Loucy (cell line): ENCODE data around the gene LBP.

Experiments used
- H2AFZ ChIP-seq: fragments of 200-600 bp; sonication (generic); 2 replicates; pipeline ENCODE4 v1.6.0; 2016; ENCODE audit warnings: antibody characterized with exemption, mild to moderate bottlenecking, low read length, moderate library complexity
- H3F3A ChIP-seq: fragments of 200-600 bp; 2 replicates; pipeline ENCODE4 v1.6.0; 2016; ENCODE audit warnings: antibody characterized with exemption, low read depth, mild to moderate bottlenecking
- H3K27me3 ChIP-seq: fragments of 200-600 bp; sonication (generic); 2 replicates; pipeline ENCODE4 v1.6.1; 2014; ENCODE audit warnings: low read length, mild to moderate bottlenecking; ENCODE audit not compliant: insufficient read depth, poor library complexity, severe bottlenecking
- H3K36me3 ChIP-seq: fragments of 200-600 bp; sonication (generic); 2 replicates; pipeline ENCODE4 v1.6.1; 2016; ENCODE audit warnings: low read length; ENCODE audit not compliant: insufficient read depth
- H3K4me1 ChIP-seq: fragments of 200-600 bp; sonication (generic); 2 replicates; pipeline ENCODE4 v1.5.1; 2014; ENCODE audit warnings: low read length, mild to moderate bottlenecking; ENCODE audit not compliant: insufficient read depth, poor library complexity, severe bottlenecking
- H3K4me2 ChIP-seq: fragments of 200-600 bp; sonication (generic); 2 replicates; pipeline ENCODE4 v1.6.0; 2014; ENCODE audit warnings: antibody characterized with exemption, low read length, low read depth, mild to moderate bottlenecking; ENCODE audit not compliant: poor library complexity, severe bottlenecking
- H3K4me3 ChIP-seq: fragments of 200-600 bp; sonication (generic); 2 replicates; pipeline ENCODE4 v1.5.1; 2014; ENCODE audit warnings: low read length, mild to moderate bottlenecking, mixed read lengths; ENCODE audit not compliant: poor library complexity, severe bottlenecking
- H3K79me2 ChIP-seq: fragments of 200-600 bp; sonication (generic); 2 replicates; pipeline ENCODE4 v1.6.1; 2014; ENCODE audit warnings: low read length; ENCODE audit not compliant: insufficient read depth
- H3K9ac ChIP-seq: fragments of 200-600 bp; sonication (generic); 2 replicates; pipeline ENCODE4 v1.6.0; 2014; ENCODE audit warnings: mild to moderate bottlenecking, low read depth, low read length, moderate library complexity; ENCODE audit not compliant: poor library complexity, severe bottlenecking
- H3K9me2 ChIP-seq: fragments of 200-600 bp; sonication (generic); replicated peaks from 2 replicates; pipeline ENCODE4 v1.6.1; 2016; ENCODE audit warnings: low read depth, low read length, mixed read lengths
- H3K9me3 ChIP-seq: fragments of 200-600 bp; sonication (generic); 2 replicates; pipeline ENCODE4 v1.6.1; 2014; ENCODE audit warnings: mild to moderate bottlenecking, antibody characterized with exemption, low read length, low read depth; ENCODE audit not compliant: insufficient read depth
- H4K20me1 ChIP-seq: fragments of 200-600 bp; sonication (generic); 2 replicates; pipeline ENCODE4 v1.6.0; 2014; ENCODE audit warnings: antibody characterized with exemption, low read length, mild to moderate bottlenecking; ENCODE audit not compliant: insufficient read depth, poor library complexity, severe bottlenecking
- EZH2phosphoT487 ChIP-seq: fragments of 200-600 bp; IDR thresholded peaks from 2 replicates; pipeline ENCODE4 v1.6.1; 2018; ENCODE audit warnings: antibody characterized with exemption, mild to moderate bottlenecking, moderate library complexity, borderline replicate concordance
- TF ChIP-seq, protein P1 (sequence below): fragments of 200-600 bp; sonication (generic); conservative IDR thresholded peaks from 2 replicates; pipeline ENCODE4 v1.5.1; 2014; ENCODE audit warnings: mild to moderate bottlenecking, antibody characterized with exemption, low read length

LBP gene, protein sequence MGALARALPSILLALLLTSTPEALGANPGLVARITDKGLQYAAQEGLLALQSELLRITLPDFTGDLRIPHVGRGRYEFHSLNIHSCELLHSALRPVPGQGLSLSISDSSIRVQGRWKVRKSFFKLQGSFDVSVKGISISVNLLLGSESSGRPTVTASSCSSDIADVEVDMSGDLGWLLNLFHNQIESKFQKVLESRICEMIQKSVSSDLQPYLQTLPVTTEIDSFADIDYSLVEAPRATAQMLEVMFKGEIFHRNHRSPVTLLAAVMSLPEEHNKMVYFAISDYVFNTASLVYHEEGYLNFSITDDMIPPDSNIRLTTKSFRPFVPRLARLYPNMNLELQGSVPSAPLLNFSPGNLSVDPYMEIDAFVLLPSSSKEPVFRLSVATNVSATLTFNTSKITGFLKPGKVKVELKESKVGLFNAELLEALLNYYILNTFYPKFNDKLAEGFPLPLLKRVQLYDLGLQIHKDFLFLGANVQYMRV

DNA sequence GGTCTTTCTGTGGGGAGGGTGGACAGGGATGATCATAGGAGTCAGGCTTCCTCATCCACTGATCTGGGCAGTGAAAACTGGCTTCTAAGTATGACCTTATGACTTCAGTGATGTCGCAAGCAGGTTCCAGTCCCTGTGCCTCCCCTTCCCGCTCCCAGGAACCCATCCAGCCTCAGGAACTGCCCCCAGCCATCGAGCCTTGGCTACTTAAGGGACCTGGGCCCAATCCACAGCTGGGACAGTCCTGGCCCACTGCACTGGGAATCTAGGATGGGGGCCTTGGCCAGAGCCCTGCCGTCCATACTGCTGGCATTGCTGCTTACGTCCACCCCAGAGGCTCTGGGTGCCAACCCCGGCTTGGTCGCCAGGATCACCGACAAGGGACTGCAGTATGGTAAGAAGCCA lies at the start of gene LBP:
TSS of gene LBP (plus strand) at position 236 of the 405 bp plus-strand sequence. CDS start at position 271, 35 bp downstream.
- Histone ChIP-seq H3K9me3 (no peaks in the 10 kb centered on the region), H4K20me1 (no peaks in the 10 kb centered on the region), H3K4me2 (no peak within 1 kb of the TSS), H3K4me1 (no peaks in the 10 kb centered on the region), H3F3A (no peaks in the 10 kb centered on the region), H2AFZ (no peak within 1 kb of the TSS), H3K36me3 (no peaks in the 10 kb centered on the region), H3K27me3 (no peaks in the 10 kb centered on the region), H3K9ac (no peak within 1 kb of the TSS), H3K9me2 (no peaks in the 10 kb centered on the region), H3K79me2 (no peaks in the 10 kb centered on the region), H3K4me3 (no peak within 1 kb of the TSS)
- no peak for TF ChIP-seq EZH2phosphoT487
- TF ChIP-seq, protein P1, sequence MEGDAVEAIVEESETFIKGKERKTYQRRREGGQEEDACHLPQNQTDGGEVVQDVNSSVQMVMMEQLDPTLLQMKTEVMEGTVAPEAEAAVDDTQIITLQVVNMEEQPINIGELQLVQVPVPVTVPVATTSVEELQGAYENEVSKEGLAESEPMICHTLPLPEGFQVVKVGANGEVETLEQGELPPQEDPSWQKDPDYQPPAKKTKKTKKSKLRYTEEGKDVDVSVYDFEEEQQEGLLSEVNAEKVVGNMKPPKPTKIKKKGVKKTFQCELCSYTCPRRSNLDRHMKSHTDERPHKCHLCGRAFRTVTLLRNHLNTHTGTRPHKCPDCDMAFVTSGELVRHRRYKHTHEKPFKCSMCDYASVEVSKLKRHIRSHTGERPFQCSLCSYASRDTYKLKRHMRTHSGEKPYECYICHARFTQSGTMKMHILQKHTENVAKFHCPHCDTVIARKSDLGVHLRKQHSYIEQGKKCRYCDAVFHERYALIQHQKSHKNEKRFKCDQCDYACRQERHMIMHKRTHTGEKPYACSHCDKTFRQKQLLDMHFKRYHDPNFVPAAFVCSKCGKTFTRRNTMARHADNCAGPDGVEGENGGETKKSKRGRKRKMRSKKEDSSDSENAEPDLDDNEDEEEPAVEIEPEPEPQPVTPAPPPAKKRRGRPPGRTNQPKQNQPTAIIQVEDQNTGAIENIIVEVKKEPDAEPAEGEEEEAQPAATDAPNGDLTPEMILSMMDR: no peak

DNA sequence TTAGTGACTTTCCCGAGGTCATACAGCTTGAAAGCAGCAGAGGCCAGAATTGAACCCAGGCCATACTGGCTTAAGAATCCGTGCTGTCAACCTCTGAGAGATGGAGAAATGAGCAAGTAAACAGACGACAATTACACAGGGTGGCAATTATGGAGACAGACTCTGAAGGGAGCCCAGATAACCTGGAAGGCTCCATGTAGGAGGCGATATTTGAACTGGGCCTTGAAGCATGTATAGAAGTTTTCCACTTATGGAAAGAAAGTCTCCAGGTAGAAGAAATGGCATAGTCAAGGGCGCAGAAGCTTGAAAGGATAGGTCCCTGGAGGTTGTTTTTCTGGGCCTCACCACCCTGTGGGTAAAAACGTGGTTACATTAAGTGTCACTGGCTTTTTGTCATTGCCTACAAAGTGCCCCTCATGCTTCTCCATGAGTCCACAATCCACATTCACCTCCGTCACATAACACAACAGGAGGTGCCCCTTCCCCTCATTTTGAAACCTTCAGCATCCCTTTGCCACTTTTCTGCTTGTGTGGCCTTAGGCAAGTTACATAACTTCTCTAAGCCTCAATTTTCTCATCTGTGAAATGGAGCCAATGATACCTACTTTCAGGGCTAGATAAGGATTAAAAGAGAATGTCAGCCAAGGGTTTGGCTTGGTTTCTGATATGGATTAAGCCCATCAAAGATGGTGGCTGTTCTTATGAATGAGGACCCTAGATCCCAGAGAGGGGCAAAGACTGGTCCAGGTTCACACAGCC lies 48.2 kb upstream of the LBP start:
- Histone ChIP-seq H3K4me3 (no peak overlapping the region), H3F3A (no peaks in the 10 kb centered on the region), H3K79me2 (no peaks in the 10 kb centered on the region), H2AFZ (no peak overlapping the region), H3K36me3 (no peaks in the 10 kb centered on the region), H3K4me2 (no peak overlapping the region), H3K27me3 (no peaks in the 10 kb centered on the region), H3K4me1 (peaks cover 2% of the 10 kb centered on the region), H4K20me1 (no peaks in the 10 kb centered on the region), H3K9me2 (no peaks in the 10 kb centered on the region), H3K9me3 (no peaks in the 10 kb centered on the region), H3K9ac (no peak overlapping the region)
- TF ChIP-seq EZH2phosphoT487: no peak

DNA sequence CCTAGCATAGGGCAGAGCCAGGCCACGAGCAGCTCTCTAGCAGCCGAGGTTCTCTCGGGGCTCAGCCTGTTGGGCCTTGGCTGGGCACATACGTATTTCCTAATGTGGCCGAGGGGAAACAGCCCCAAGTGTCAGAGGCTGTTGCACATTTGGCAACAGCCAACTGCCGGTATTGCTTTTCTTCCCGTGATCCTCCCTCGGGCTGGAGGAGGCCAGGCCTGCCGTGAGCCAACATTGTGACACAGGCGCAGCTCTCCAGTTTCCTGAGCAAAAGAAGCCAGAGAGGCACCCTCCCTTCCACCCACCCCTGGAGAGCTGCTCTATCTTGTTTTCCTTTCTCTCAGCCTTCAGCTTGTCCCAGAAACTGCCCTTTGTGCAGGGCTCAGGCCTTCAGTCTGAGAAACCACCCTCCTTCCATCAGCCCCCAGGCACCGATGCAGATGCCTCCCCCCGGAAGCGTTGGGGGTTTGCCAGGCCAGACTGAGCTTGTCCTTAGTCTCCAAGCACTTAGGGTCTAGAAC lies 47.5 kb upstream of the LBP start:
- no peaks in the 10 kb centered on the region for H4K20me1 ChIP-seq
- peaks cover 9% of the 10 kb centered on the region for H3K4me1 ChIP-seq
- H3K4me2 ChIP-seq: no peak overlapping the region
- TF ChIP-seq EZH2phosphoT487: no peak
- TF ChIP-seq, protein P1: no peak
- H3K9me2 ChIP-seq: no peaks in the 10 kb centered on the region
- no peak overlapping the region for H2AFZ ChIP-seq
- H3F3A ChIP-seq: no peaks in the 10 kb centered on the region
- no peaks in the 10 kb centered on the region for H3K36me3 ChIP-seq
- H3K9ac ChIP-seq: no peak overlapping the region
- no peaks in the 10 kb centered on the region for H3K27me3 ChIP-seq
- no peaks in the 10 kb centered on the region for H3K9me3 ChIP-seq
- H3K4me3 ChIP-seq: no peak overlapping the region
- H3K79me2 ChIP-seq: no peaks in the 10 kb centered on the region
